Measurements from ENCODE around the gene LRRC17. TPM values are rescaled to one million over a fixed set of nuclear protein-coding genes. Genes with fewer than 3 reads are reported as not detected.
A peak's percentile ranks its signal among the peaks of the same experiment; 100 is the strongest.

LRRC17 gene
- total and polyA plus RNA-seq, 9 of the 15 experiments (the other 6 are each of a cell fraction or from before 2014, with no cell fraction given) = 0.03 to 0.18 (median 0.12) TPM; not detected in 5

DNA sequence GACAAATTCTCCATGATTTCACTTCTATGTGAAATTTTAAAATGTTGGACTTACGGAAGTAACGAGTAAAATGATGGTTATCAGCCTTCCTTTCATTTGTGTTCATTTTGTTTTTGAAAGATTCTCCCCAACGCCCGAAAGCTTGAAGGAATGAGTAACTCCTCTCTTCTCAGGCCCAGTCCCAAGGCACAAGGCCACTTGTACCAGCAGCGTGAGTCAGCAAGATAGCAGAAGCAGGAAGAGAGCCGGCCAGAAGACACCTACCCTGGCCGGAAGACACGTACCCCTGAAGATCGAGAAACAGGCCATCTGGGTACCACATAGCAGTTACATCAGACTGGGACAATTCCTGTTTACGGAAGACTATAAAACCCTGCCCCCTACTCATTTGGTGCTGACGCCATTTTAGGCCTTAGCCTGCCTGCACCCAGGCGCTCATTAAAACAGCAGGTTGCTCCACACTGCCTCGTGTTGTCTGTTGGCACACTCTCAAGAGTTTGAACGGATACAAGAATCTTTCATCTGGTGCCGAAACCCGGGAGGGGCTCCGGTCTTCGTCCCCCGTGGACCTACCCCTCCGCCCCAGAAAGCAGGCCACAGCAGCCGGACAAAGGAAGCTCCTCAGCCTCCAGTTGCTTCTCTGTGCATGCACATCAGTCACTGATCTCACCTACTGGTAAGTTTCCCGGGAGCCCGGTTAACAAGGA is 60.4 kb downstream of the LRRC17 start (continued):
- TF ChIP-seq ZC3H4 (CRISPR knock-in tag; IDR thresholded peaks at IDR 0.05; ENCODE audit: borderline replicate concordance) = no peak
- TF ChIP-seq ZNF764 (CRISPR knock-in tag; IDR thresholded peaks at IDR 0.05; ENCODE audit: low read depth) = no peak
- TF ChIP-seq CCNT2 (IDR thresholded peaks at IDR 0.05; ENCODE audit: borderline replicate concordance, extremely low read depth, insufficient read length, low read depth, low read length) = no peak
- TF ChIP-seq MCM7 (IDR thresholded peaks at IDR 0.05) = no peak
- no peak for TF ChIP-seq PPARD (CRISPR knock-in tag; IDR thresholded peaks at IDR 0.05)
- TF ChIP-seq RBFOX2 (IDR thresholded peaks at IDR 0.05; ENCODE audit: low read depth, low read length) = peak; percentile 85
- no peak for TF ChIP-seq PRMT5 (CRISPR knock-in tag; IDR thresholded peaks at IDR 0.05)
- TF ChIP-seq KAT8 (IDR thresholded peaks at IDR 0.05; ENCODE audit: low read depth) = 0 out of 2 replicates have a peak, but pooled peaks have one; percentile 70
- peak; percentile 60; the same call in 1 of the 2 replicates for TF ChIP-seq GTF2F1 (IDR thresholded peaks at IDR 0.05; ENCODE audit: low read depth, low read length)
- TF ChIP-seq RBM25 (IDR thresholded peaks at IDR 0.05; ENCODE audit: low read depth, low read length, severe bottlenecking) = no peak
- TF ChIP-seq CBFB (CRISPR knock-in tag; IDR thresholded peaks at IDR 0.05) = no peak
- peak; percentile 97 for TF ChIP-seq FOXP1 (CRISPR knock-in tag; IDR thresholded peaks at IDR 0.05)
- TF ChIP-seq NBN (IDR thresholded peaks at IDR 0.05; ENCODE audit: low read depth) = peak; percentile 94
- TF ChIP-seq, protein P1, sequence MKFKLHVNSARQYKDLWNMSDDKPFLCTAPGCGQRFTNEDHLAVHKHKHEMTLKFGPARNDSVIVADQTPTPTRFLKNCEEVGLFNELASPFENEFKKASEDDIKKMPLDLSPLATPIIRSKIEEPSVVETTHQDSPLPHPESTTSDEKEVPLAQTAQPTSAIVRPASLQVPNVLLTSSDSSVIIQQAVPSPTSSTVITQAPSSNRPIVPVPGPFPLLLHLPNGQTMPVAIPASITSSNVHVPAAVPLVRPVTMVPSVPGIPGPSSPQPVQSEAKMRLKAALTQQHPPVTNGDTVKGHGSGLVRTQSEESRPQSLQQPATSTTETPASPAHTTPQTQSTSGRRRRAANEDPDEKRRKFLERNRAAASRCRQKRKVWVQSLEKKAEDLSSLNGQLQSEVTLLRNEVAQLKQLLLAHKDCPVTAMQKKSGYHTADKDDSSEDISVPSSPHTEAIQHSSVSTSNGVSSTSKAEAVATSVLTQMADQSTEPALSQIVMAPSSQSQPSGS (CRISPR knock-in tag; IDR thresholded peaks at IDR 0.05) = no peak
- no peak for TF ChIP-seq RUNX1 (IDR thresholded peaks at IDR 0.05; ENCODE audit: low read depth)
- TF ChIP-seq THRAP3 (IDR thresholded peaks at IDR 0.05; ENCODE audit: borderline replicate concordance) = 0 out of 2 replicates have a peak, but pooled peaks have one; percentile 9
- TF ChIP-seq, protein P2, sequence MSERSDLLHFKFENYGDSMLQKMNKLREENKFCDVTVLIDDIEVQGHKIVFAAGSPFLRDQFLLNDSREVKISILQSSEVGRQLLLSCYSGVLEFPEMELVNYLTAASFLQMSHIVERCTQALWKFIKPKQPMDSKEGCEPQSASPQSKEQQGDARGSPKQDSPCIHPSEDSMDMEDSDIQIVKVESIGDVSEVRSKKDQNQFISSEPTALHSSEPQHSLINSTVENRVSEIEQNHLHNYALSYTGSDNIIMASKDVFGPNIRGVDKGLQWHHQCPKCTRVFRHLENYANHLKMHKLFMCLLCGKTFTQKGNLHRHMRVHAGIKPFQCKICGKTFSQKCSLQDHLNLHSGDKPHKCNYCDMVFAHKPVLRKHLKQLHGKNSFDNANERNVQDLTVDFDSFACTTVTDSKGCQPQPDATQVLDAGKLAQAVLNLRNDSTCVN (CRISPR knock-in tag; IDR thresholded peaks at IDR 0.05) = no peak
- TF ChIP-seq, protein P3, sequence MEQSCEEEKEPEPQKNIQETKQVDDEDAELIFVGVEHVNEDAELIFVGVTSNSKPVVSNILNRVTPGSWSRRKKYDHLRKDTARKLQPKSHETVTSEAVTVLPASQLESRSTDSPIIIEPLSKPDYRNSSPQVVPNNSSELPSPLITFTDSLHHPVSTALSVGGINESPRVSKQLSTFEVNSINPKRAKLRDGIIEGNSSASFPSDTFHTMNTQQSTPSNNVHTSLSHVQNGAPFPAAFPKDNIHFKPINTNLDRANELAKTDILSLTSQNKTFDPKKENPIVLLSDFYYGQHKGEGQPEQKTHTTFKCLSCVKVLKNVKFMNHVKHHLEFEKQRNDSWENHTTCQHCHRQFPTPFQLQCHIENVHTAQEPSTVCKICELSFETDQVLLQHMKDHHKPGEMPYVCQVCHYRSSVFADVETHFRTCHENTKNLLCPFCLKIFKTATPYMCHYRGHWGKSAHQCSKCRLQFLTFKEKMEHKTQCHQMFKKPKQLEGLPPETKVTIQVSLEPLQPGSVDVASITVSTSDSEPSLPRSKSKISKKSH (CRISPR knock-in tag; IDR thresholded peaks at IDR 0.05) = no peak
- peak in 1 of 2 experiments; percentile 95; a peak in 2 of 4 replicates for TF ChIP-seq ARNT (IDR thresholded peaks at IDR 0.05)
- TF ChIP-seq KDM4B (IDR thresholded peaks at IDR 0.05; ENCODE audit: borderline replicate concordance in 2 of 2, low read depth in 1 of 2) = peak in 1 of 2 experiments; percentile 68; a peak in 1 of 4 replicates
- TF ChIP-seq SUPT5H (IDR thresholded peaks at IDR 0.05) = peak; percentile 90
- TF ChIP-seq ZFX (CRISPR knock-in tag; IDR thresholded peaks at IDR 0.05) = peak; percentile 97
- TF ChIP-seq CAMTA2 (CRISPR knock-in tag; conservative IDR thresholded peaks at IDR 0.05) = no peak
- TF ChIP-seq HDAC6 (IDR thresholded peaks at IDR 0.05; ENCODE audit: low read depth, low read length) = no peak
- no peak for TF ChIP-seq ZBTB7A (IDR thresholded peaks at IDR 0.05; ENCODE audit: borderline replicate concordance, control insufficient read depth, low read depth, low read length)
